Heart right ventricle (tissue), 16 donors: ENCODE data around the gene TNFRSF4. TPM values are rescaled to one million over a fixed set of nuclear protein-coding genes. Genes with fewer than 3 reads are reported as not detected.

Source experiments
- ATAC-seq, 8 donors: fragments of 200-7000 bp; cut with Tn5 transposase; one replicate each; pipeline ENCODE4 v1.9.1; 2020; ENCODE audit warnings: mild to moderate bottlenecking in 8 of 8, moderate library complexity in 8 of 8, moderate number of reproducible peaks in 1 of 8
- DNase-seq, 2 donors: peaks; one replicate each; pipeline ENCODE4 v3.0.0-alpha.2; 2020
- H3K27ac ChIP-seq, 10 donors: fragments of 200-600 bp; sonication (generic) in 2 of 10; one replicate each; pipeline versions ENCODE4 v1.5.0 to v1.8.0; 2020 to 2022; ENCODE audit warnings: mild to moderate bottlenecking in 3 of 10
- H3K27me3 ChIP-seq, 7 donors: fragments of 200-600 bp; one replicate each; pipeline ENCODE4 v1.8.0; 2021 to 2022; ENCODE audit warnings: mild to moderate bottlenecking in 2 of 7
- H3K36me3 ChIP-seq, 9 donors: fragments of 200-600 bp; sonication (generic) in 1 of 9; one replicate each; pipeline versions ENCODE4 v1.5.0 to v1.8.0; 2020 to 2022; ENCODE audit warnings: mild to moderate bottlenecking in 2 of 9
- H3K4me1 ChIP-seq, 9 donors: fragments of 200-600 bp; sonication (generic) in 1 of 9; one replicate each; pipeline versions ENCODE4 v1.5.0 to v1.8.0; 2020 to 2022; ENCODE audit warnings: mild to moderate bottlenecking in 4 of 9
- H3K4me3 ChIP-seq, 10 donors: fragments of 200-600 bp; sonication (generic) in 2 of 10; one replicate each; pipeline versions ENCODE4 v1.5.0 to v1.8.0; 2020 to 2022; ENCODE audit warnings: mild to moderate bottlenecking in 7 of 10, moderate library complexity in 2 of 10
- H3K9me3 ChIP-seq, 11 donors: fragments of 200-600 bp in 10 of 11; sonication (generic) in 2 of 11; one replicate each; pipeline versions ENCODE4 v1.5.0 to v1.8.0; 2013 to 2022; ENCODE audit warnings: mild to moderate bottlenecking in 2 of 11, control low read depth in 1 of 11, moderate library complexity in 1 of 11
- WGBS, 2 donors: extraction: QIAGEN DNeasy Blood & Tissue Kit; methylation state at CpG; one replicate each; pipeline ENCODE4 v1.1.7; 2013; ENCODE audit warnings: inconsistent platforms in 1 of 2; 5-methylcytosine and 5-hydroxymethylcytosine counted together
- intact Hi-C, 10 donors: fragments of 100-400 bp; cut with DNase I; formaldehyde crosslinking; loops; one replicate each; pipeline versions ENCODE4 v1.11.1 to v1.14.2; 2022
- polyA plus RNA-seq, 2 donors: library from polyadenylated mRNA; stranded (reverse); fragments of 200-250 nt; gene quantifications; one replicate each; pipeline ENCODE4 v1.2.3, GENCODE V29; 2013
- total RNA-seq, 10 donors: library from RNA; stranded (reverse); fragmentation: NEBNext Ultra II Directional in 3 of 10; extraction: Animal tissue kit (Norgen Biotek cat#: 25700) in 3 of 10; gene quantifications; one replicate each; pipeline versions ENCODE4 v1.2.1 to v1.2.4, GENCODE V29; 2021 to 2023
- TF ChIP-seq, protein P1 (sequence below), 9 donors: fragments of 200-600 bp; sonication (generic) in 2 of 9; IDR thresholded peaks; one replicate each; pipeline versions ENCODE4 v1.5.0 to v1.8.0; 2021 to 2022; ENCODE audit warnings: antibody characterized with exemption in 9 of 9, mild to moderate bottlenecking in 5 of 9, moderate library complexity in 1 of 9
- donor health status: Arrhythmogenic right ventricular cardiomyopathy.
- donor health status: ischemic (EF 13 %, LVEDD 7.1; RV severe dilation, severe dysfunction).
- donor health status: healthy with polysubstance abuse.
- donor health status: DM: no; HTN: yes; CAD: no.
- donor health status: DM: no; HTN: no; CAD: no.
- donor health status: ischemic (EF 25% LVEDD 6.9; RV normal size, moderate dysfunction).
- donor health status: ischemic (EF 25% LVEDD 5.7; RV mildly dilated, moderate dysfunction).
- donor health status: healthy.
- donor health status: DM: yes; HTN: yes; CAD: no.
- donor health status: Ischemic cardiomyopathy.
- donor health status: ischemic (EF 35%, LVEDD 5.7; RV mildly dilated, moderate dysfunction).
- donor health status: nonischemic (EF 11% LVEDD 7.7; RV severe dilation, severe dysfunction).
- donor health status: DM: yes; HTN: yes; CAD: no.
- donor health status: PGD.
- donor health status: ischemic (EF 29% LVEDD 5.4; RV normal size, mild dysfunction).
- donor health status: nonischemic (EF 23%, LVEDD 6.1; RV moderate dilation, normal function).

TNFRSF4 gene
- total and polyA plus RNA-seq, 12 donors, result 0.52 to 24.8 (median 5.0) TPM

GRCh38 chr1:1199141-1199960, 14.6 kb downstream of the TNFRSF4 start:
- no peak overlapping the region for H3K4me3 ChIP-seq
- 86 to 90% methylated on average over 22 of the region's 22 CpGs for WGBS, 2 donors

DNA sequence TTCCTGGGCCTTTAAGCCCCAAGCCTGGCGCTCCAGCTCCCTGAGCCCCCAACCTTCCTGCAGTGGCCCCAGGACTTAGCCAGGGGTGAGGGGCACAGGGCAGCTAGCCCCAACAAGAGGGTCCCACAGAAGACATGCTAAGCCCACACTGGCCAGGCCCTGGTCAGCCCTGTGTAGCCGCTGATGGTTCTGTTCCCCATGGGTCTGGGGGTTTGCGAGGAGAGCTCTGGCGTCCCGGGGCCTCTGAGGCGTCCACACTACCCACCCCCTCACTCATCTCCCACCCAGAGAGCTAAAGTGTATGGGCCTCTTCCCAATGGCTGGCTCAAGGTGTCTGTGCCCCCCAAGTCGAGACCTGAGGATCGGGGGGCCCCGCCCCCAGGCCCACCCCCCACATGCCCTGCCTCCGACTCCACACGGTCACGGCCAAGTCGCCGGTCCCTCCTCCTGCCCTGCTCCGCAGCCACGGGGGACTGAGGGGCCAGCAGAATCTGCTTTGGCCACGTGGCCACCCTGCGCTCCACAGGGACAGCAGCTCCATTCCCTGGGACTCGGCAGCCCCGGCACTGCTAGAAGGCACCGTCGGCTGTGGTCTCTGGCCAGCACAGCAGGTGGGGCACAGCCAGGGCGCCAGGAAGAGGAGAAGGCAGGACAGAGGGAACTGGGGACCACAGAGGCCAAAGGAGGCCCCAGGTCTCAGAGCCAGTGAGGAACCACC, 15.4 kb downstream of the TNFRSF4 start:
- no peaks in the 10 kb centered on the region for H3K36me3 ChIP-seq
- H3K4me3 ChIP-seq, result no peak overlapping the region
- 61 to 73% methylated on average over 23 of the region's 23 CpGs for WGBS, 2 donors
- TF ChIP-seq, protein P1, sequence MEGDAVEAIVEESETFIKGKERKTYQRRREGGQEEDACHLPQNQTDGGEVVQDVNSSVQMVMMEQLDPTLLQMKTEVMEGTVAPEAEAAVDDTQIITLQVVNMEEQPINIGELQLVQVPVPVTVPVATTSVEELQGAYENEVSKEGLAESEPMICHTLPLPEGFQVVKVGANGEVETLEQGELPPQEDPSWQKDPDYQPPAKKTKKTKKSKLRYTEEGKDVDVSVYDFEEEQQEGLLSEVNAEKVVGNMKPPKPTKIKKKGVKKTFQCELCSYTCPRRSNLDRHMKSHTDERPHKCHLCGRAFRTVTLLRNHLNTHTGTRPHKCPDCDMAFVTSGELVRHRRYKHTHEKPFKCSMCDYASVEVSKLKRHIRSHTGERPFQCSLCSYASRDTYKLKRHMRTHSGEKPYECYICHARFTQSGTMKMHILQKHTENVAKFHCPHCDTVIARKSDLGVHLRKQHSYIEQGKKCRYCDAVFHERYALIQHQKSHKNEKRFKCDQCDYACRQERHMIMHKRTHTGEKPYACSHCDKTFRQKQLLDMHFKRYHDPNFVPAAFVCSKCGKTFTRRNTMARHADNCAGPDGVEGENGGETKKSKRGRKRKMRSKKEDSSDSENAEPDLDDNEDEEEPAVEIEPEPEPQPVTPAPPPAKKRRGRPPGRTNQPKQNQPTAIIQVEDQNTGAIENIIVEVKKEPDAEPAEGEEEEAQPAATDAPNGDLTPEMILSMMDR (IDR thresholded peaks at IDR 0.05), result no peak
- no peak overlapping the region for H3K27ac ChIP-seq
- H3K4me1 ChIP-seq, result peaks cover 0 to 11% (median 7%) of the 10 kb centered on the region in 9 donors
- H3K9me3 ChIP-seq, result peaks cover 0 to 17% (median 5%) of the 10 kb centered on the region in 11 donors
- DNase-seq, result peak in 1 of 2 donors; percentile 5
- no peak for ATAC-seq
- intact Hi-C loops, result no loop called here
- H3K27me3 ChIP-seq, result peaks cover 0 to 25% (median 11%) of the 10 kb centered on the region in 7 donors

More at GRCh38 chr1:1199141-1199960, 14.6 kb downstream of the TNFRSF4 start:
- intact Hi-C loops, result no loop called here
- Histone ChIP-seq H3K9me3 (peaks cover 0 to 14% (median 5%) of the 10 kb centered on the region in 11 donors), H3K4me1 (peaks cover 0 to 11% (median 7%) of the 10 kb centered on the region in 9 donors), H3K36me3 (no peaks in the 10 kb centered on the region), H3K27ac (no peak overlapping the region), H3K27me3 (peaks cover 0 to 28% (median 14%) of the 10 kb centered on the region in 7 donors)
- ATAC-seq, result peak in 1 of 8 donors; percentile 9
- TF ChIP-seq, protein P1 (IDR thresholded peaks at IDR 0.05), result no peak
- peak in 1 of 2 donors; percentile 7 for DNase-seq

DNA sequence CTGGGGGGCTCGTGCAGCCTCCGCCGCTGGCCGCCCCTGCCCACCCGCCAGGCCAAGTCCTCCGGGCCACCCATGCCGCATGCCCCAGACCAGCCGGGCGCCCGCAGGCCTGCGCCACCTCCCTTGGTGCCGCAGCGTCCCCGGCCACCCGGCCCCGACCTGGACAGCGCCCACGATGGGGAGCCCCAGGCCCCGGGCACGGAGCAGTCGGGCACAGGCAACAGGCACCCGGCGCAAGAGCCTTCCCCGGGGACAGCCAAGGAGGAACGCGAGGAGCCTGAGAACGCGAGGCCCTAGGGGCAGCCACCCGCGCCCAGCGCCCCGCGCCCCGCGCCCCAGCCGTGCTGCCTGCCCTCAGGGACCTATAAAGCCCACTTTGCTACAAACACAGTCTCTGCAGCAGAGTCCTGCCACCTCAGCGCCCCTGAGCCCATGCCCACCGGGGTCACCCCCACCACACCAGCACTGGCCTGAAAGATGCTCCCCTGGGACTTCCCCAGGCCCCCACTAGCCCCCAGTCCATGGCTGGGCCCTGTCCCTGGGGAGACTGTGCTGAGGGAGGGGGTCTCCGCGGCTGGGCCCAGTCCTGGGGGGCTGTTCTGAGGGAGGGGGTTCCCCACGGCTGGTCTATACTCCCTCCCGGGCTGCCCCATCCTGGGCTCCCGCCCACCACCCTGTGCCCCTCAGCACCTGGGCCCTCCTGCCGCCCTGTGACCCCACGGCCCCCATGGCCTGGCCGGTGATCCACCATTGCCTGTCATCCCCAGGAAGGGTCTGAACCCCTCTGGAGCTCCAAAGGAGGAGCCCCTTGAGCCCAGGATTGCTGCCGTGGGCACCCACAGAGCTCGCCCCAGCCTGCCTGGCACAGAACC, 16.2 kb downstream of the TNFRSF4 start:
- H3K27ac ChIP-seq, result no peak overlapping the region
- intact Hi-C loops, result no loop called here
- 91% methylated on average over 48 of the region's 48 CpGs for WGBS, 2 donors
- no peaks in the 10 kb centered on the region for H3K36me3 ChIP-seq
- peaks cover 0 to 18% (median 5%) of the 10 kb centered on the region in 7 donors for H3K27me3 ChIP-seq
- TF ChIP-seq, protein P1 (IDR thresholded peaks at IDR 0.05), result no peak
- peak in 1 of 8 donors; percentile 39 for ATAC-seq
- H3K4me1 ChIP-seq, result peaks cover 0 to 11% (median 7%) of the 10 kb centered on the region in 9 donors
- H3K4me3 ChIP-seq, result no peak overlapping the region
- peaks cover 0 to 20% (median 5%) of the 10 kb centered on the region in 11 donors for H3K9me3 ChIP-seq
- DNase-seq, result peak in 1 of 2 donors; percentile 9

GRCh38 chr1:1197188-1197500, 16.8 kb downstream of the TNFRSF4 start:
- no peak for ATAC-seq
- intact Hi-C loops, result no loop called here
- WGBS, 2 donors, result 86% methylated on average over 8 of the region's 8 CpGs

More at GRCh38 chr1:1197188-1197500, 16.8 kb downstream of the TNFRSF4 start:
- TF ChIP-seq, protein P1 (IDR thresholded peaks at IDR 0.05), result no peak
- Histone ChIP-seq H3K9me3 (peaks cover 0 to 20% (median 5%) of the 10 kb centered on the region in 11 donors), H3K4me3 (no peak overlapping the region), H3K4me1 (peaks cover 0 to 11% (median 7%) of the 10 kb centered on the region in 9 donors), H3K36me3 (no peaks in the 10 kb centered on the region), H3K27me3 (peaks cover 0 to 17% (median 4%) of the 10 kb centered on the region in 7 donors), H3K27ac (no peak overlapping the region)
- DNase-seq, result no peak
